Activated T-cell treated with anti-CD3 and anti-CD28 coated beads, Interleukin-2, amount 50 U/mL, for 4 hours (primary cell): ENCODE data around the gene ATP8A2. TPM values are rescaled to one million over a fixed set of nuclear protein-coding genes. Genes with fewer than 3 reads are reported as not detected.

Source experiments
- ATAC-seq, 2 donors: fragments of 200-7000 bp; cut with Tn5 transposase; one replicate each; pipeline ENCODE4 v1.10.0; 2021
- DNase-seq: peaks from one replicate; pipeline ENCODE4 v3.0.0-alpha.2; 2020
- H3K27me3 Mint-ChIP-seq: one replicate; pipeline ENCODE4 v1.8.0; 2021; ENCODE audit warnings: low read depth, mixed read lengths
- H3K36me3 Mint-ChIP-seq: one replicate; pipeline ENCODE4 v1.8.0; 2022; ENCODE audit warnings: mixed read lengths; ENCODE audit not compliant: insufficient read depth
- H3K4me1 Mint-ChIP-seq: one replicate; pipeline ENCODE4 v1.8.0; 2021; ENCODE audit warnings: low read depth, mixed read lengths
- H3K4me3 Mint-ChIP-seq: one replicate; pipeline ENCODE4 v1.8.0; 2021; ENCODE audit warnings: mild to moderate bottlenecking, moderate library complexity, mixed read lengths
- H3K9me3 Mint-ChIP-seq: one replicate; pipeline ENCODE4 v1.8.0; 2021; ENCODE audit warnings: mixed read lengths
- total RNA-seq, 3 donors: library from RNA; stranded (reverse); gene quantifications; one replicate each; pipeline ENCODE4 v1.2.1, GENCODE V29; 2021

ATP8A2 gene
- total RNA-seq, 3 donors from 2014 or later, result 0.22 to 0.56 (median 0.50) TPM

GRCh38 chr13:25729201-25729600, 357.4 kb downstream of the ATP8A2 start:
- DNase-seq, result no peak
- Mint-ChIP-seq H3K4me1 (peaks cover 2% of the 10 kb centered on the region), H3K36me3 (no peaks in the 10 kb centered on the region), H3K9me3 (no peaks in the 10 kb centered on the region), H3K4me3 (no peak overlapping the region), H3K27me3 (peaks cover 8% of the 10 kb centered on the region)
- ATAC-seq, result no peak

DNA sequence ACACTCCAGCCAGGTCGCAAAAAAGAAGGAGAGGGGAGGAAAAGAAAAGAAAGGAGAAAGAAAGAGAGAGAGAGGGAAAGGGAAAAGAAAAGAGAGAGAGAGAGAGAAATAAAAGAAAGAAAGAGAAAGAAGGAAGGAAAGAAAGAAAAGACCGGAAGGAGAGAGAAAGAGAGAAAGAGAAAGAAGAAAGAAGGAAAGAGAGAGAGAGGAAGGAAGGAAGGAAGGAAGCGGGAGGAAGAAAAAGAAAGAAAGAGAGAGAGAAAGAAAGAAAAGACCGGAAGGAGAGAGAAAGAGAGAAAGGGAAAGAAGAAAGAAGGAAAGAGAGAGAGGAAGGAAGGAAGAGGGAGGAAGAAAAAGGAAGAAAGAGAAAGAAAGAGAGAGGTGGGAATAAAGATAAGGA, 359.3 kb downstream of the ATP8A2 start:
- no peaks in the 10 kb centered on the region for H3K9me3 Mint-ChIP-seq

GRCh38 chr13:25731536-25731935, 359.8 kb downstream of the ATP8A2 start:
- no peaks in the 10 kb centered on the region for H3K36me3 Mint-ChIP-seq

More for the DNA sequence above, 359.3 kb downstream of the ATP8A2 start:
- ATAC-seq, result no peak
- Mint-ChIP-seq H3K36me3 (no peaks in the 10 kb centered on the region), H3K4me3 (no peak overlapping the region), H3K27me3 (peaks cover 8% of the 10 kb centered on the region), H3K4me1 (peaks cover 2% of the 10 kb centered on the region)
- DNase-seq, result no peak

DNA sequence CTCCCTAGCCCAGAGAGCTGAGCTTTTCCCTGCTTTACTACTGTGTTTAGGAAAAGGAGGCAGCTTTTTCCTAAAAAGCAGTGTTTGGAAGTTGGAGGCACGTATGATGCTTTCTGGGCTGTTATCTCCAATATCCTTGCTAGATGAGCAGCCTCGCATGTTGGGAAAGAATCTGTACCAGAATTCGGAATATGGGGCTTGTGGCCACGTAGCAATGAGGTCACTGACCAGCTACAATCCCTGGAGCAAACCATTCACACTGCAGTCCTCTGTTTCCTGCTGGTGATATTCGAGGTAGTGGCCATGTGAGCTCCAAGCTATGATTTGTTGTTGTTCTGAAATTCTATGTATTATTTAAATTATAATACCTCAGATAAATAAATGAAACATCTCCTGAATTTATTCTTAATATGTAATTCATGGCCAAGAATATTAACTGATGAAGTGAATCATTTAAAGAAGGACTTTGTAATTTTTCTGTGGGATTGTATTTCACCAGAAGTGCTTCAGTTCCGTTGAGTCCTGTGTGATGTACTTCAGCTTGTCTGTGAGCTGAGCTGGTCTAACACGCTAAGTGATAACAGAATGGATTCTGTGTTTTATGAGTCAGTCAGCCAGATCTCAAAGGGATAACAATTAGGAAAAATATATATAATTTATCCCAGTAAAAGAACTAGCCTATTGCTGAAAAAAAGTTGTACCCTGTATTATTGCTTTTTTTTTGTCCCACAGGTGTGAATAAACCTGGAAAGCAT, 360.5 kb downstream of the ATP8A2 start:
- no peak for ATAC-seq
- no peak for DNase-seq
- Mint-ChIP-seq H3K4me3 (no peak overlapping the region), H3K27me3 (peaks cover 8% of the 10 kb centered on the region), H3K36me3 (no peaks in the 10 kb centered on the region), H3K4me1 (peaks cover 5% of the 10 kb centered on the region), H3K9me3 (no peaks in the 10 kb centered on the region)

More at GRCh38 chr13:25731536-25731935, 359.8 kb downstream of the ATP8A2 start:
- no peak overlapping the region for H3K4me3 Mint-ChIP-seq
- no peak for ATAC-seq
- H3K4me1 Mint-ChIP-seq, result peaks cover 2% of the 10 kb centered on the region
- H3K9me3 Mint-ChIP-seq, result no peaks in the 10 kb centered on the region
- peaks cover 8% of the 10 kb centered on the region for H3K27me3 Mint-ChIP-seq
- no peak for DNase-seq

GRCh38 chr13:25733001-25733491, 361.3 kb downstream of the ATP8A2 start:
- H3K36me3 Mint-ChIP-seq, result no peaks in the 10 kb centered on the region
- no peaks in the 10 kb centered on the region for H3K9me3 Mint-ChIP-seq
- H3K4me3 Mint-ChIP-seq, result no peak overlapping the region

DNA sequence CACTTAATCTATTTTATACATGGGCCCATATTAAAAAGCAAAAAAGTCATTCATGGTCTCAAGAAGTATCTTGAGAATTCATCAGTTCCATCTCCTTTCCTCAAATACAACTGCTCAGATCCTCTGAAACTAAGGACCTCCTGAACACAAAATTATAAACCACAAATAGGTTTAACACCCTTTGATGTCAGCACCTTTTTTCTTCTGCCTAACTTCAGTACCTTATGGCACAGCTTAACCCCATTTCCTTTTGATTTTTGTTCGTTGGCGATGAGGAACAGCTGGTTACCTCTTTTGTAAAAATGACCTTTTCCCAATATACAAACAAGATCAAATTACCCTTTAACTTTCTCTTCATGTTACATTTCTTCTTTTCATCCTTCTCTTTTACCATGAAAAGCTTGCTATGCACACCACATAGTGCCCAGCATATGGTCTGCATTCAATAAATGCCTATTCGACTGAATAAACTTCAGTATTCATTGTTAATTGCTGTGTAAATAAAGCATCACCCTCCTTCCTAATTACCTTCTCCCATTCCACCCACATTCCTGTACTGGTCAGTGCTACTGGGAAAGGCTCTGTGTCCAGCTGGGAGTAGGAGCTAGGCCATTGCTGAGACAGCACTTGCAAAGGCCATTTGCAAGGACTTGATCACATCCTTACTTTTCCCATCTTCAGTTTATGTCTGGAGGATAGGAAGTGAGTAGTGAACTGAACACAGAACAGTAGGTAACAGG, 362.1 kb downstream of the ATP8A2 start:
- DNase-seq (no peak), ATAC-seq (no peak)
- peaks cover 5% of the 10 kb centered on the region for H3K27me3 Mint-ChIP-seq
- no peak overlapping the region for H3K4me3 Mint-ChIP-seq
- no peaks in the 10 kb centered on the region for H3K9me3 Mint-ChIP-seq
- H3K4me1 Mint-ChIP-seq, result peaks cover 10% of the 10 kb centered on the region
- no peaks in the 10 kb centered on the region for H3K36me3 Mint-ChIP-seq

More at GRCh38 chr13:25733001-25733491, 361.3 kb downstream of the ATP8A2 start:
- Mint-ChIP-seq H3K4me1 (peaks cover 5% of the 10 kb centered on the region), H3K27me3 (peaks cover 8% of the 10 kb centered on the region)
- ATAC-seq, result no peak
- DNase-seq, result no peak

- H3K36me3 Mint-ChIP-seq, result no peaks in the 10 kb centered on the region
- DNase-seq (no peak), ATAC-seq (no peak)
- H3K4me1 Mint-ChIP-seq, result peaks cover 10% of the 10 kb centered on the region
- H3K9me3 Mint-ChIP-seq, result no peaks in the 10 kb centered on the region
- H3K4me3 Mint-ChIP-seq, result no peak overlapping the region
- no peaks in the 10 kb centered on the region for H3K27me3 Mint-ChIP-seq
These were observed 366.8 kb downstream of the ATP8A2 start for GRCh38 chr13:25738342-25739196.

DNA sequence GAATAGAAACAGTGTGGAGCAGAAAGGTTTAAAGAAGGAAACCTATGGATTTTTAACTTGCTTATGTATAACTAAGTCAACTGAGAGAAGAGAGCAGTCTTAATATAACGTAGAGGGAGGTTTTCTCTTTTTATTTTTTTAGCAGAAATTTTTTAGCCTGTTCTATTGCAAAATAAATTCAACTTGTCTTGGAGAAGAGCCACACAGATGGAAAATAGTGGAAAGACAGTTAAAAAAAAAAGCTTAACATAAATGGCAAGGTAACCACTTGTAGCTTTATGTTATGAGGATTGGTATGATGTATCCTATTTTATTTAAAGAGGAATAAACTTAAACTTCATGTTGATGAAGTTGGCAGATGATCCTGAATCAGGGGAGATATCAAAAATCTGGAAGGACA, 367.6 kb downstream of the ATP8A2 start:
- DNase-seq (no peak), ATAC-seq (no peak)
- H3K4me1 Mint-ChIP-seq, result peaks cover 8% of the 10 kb centered on the region
- H3K27me3 Mint-ChIP-seq, result no peaks in the 10 kb centered on the region
- H3K4me3 Mint-ChIP-seq, result no peak overlapping the region
- H3K9me3 Mint-ChIP-seq, result no peaks in the 10 kb centered on the region
- H3K36me3 Mint-ChIP-seq, result no peaks in the 10 kb centered on the region

DNA sequence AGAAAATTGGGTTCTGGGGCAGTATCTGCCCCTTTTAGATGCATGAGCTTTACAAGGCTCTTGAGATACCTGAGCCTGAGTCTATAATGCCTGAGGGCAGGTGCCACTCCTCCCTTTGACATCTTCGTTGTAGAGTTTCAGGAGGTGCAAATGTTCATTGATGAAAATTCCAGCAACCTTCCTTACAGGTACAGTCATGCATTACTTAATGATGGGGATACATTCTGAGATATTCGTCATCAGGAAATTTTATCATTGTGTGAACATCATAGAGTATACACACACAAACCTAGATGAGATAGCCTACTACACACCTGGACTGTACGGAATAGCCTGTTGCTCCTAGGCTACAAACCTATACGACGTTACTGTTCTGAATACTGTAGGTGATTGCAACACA, 370.0 kb downstream of the ATP8A2 start:
- H3K27me3 Mint-ChIP-seq, result no peaks in the 10 kb centered on the region
- no peaks in the 10 kb centered on the region for H3K9me3 Mint-ChIP-seq
- H3K36me3 Mint-ChIP-seq, result no peaks in the 10 kb centered on the region
- DNase-seq, result no peak
- ATAC-seq, result no peak
- H3K4me3 Mint-ChIP-seq, result no peak overlapping the region
- peaks cover 6% of the 10 kb centered on the region for H3K4me1 Mint-ChIP-seq

DNA sequence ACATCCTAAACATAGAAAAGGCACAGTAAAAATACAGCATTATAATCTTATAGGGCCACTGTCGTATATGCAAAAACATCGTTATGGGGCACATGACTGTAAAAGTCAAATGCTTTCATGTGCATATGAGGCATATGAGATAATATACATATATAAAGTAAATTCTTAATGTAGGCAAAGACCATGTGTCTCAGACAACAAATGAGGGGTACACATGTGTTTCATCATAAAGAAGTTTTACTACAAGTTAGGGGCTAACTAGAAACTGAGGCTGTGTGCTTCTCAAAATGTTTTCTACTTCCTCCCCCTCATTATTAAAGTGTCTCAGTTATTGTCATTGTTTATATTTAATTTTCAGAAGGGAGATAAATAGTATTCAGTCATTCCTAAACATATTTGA, 370.4 kb downstream of the ATP8A2 start:
- Mint-ChIP-seq H3K4me1 (peaks cover 5% of the 10 kb centered on the region), H3K36me3 (no peaks in the 10 kb centered on the region)
- no peak for ATAC-seq

GRCh38 chr13:25743421-25743820, 371.6 kb downstream of the ATP8A2 start:
- no peak overlapping the region for H3K4me3 Mint-ChIP-seq

More for the DNA sequence above, 370.4 kb downstream of the ATP8A2 start:
- no peak overlapping the region for H3K4me3 Mint-ChIP-seq
- no peaks in the 10 kb centered on the region for H3K27me3 Mint-ChIP-seq
- no peak for DNase-seq
- no peaks in the 10 kb centered on the region for H3K9me3 Mint-ChIP-seq

DNA sequence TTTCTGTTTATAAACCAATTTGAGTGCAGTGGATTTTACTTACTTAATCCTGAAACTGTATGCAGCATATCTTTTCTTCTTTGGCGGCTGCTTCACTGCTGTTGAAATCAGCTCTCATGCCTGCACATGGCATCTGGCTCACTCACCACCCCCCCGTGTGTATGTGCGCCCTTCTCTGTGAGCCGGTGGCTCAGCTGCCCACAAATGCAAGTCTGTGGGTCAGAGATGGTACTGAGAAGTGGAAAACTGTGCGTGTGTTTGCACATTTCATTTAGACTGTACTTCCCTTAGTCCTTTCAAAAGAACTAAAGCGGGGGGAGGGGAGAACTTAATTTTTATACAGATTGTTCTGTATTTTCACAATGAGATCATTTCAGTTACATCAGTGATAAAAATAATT, 372.4 kb downstream of the ATP8A2 start:
- Mint-ChIP-seq H3K4me1 (no peaks in the 10 kb centered on the region), H3K4me3 (no peak overlapping the region), H3K9me3 (no peaks in the 10 kb centered on the region), H3K27me3 (no peaks in the 10 kb centered on the region), H3K36me3 (no peaks in the 10 kb centered on the region)
- no peak for ATAC-seq
- DNase-seq, result no peak

More at GRCh38 chr13:25743421-25743820, 371.6 kb downstream of the ATP8A2 start:
- no peak for ATAC-seq
- H3K27me3 Mint-ChIP-seq, result no peaks in the 10 kb centered on the region
- H3K9me3 Mint-ChIP-seq, result no peaks in the 10 kb centered on the region
- H3K4me1 Mint-ChIP-seq, result peaks cover 1% of the 10 kb centered on the region
- H3K36me3 Mint-ChIP-seq, result no peaks in the 10 kb centered on the region
- no peak for DNase-seq

DNA sequence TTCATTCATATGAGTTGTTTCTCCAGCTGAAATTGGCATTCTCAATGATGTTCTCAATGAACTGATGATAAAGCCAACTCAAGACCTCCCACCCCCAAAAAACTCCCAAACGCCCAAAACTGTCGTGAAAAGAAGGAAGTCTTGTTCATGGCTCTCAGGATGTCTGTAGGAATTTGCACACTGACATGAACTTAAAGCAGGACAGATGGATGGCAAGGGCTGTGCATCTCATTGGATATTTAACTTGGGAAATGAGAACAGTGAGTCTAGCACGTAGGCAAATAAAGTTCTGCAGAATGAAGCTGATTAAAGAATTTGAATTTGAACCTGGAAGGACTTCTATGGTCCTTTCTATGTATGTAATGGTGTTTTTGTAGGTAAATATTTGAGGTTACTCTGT, 374.4 kb downstream of the ATP8A2 start:
- no peaks in the 10 kb centered on the region for H3K36me3 Mint-ChIP-seq
- ATAC-seq (no peak), DNase-seq (no peak)
- H3K27me3 Mint-ChIP-seq, result no peaks in the 10 kb centered on the region
- H3K9me3 Mint-ChIP-seq, result no peaks in the 10 kb centered on the region
- H3K4me3 Mint-ChIP-seq, result no peak overlapping the region
- no peaks in the 10 kb centered on the region for H3K4me1 Mint-ChIP-seq

DNA sequence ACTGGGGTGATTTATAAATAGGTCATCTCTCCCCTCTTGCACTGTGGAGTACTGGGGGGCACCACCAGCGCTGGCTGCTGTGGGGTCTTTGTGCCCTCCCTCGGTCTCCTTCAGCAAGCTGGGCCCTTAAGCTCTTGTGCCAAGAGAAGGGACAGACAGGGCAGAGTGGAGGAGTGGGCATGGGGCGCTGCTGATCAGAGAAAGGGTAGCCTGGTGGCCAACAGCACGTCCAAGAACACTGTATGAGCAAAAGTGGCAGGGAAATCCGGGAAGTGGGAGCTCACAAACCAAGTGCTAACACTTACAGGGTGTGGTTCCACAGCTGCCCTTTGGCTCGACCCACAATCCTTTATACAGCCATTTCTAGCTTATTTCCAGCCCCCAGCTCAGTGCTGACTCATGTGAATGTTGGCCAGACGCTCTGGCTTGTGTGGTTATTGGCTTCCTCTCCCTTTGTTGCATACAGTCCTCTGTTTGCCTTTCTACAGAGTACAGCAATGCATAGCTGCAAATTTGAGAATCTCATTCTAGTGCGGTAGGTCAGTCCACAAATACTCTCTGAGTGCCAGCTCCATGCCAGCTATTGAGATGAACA, 381.3 kb downstream of the ATP8A2 start:
- DNase-seq, result no peak
- no peaks in the 10 kb centered on the region for H3K9me3 Mint-ChIP-seq
- no peak overlapping the region for H3K4me3 Mint-ChIP-seq
- H3K27me3 Mint-ChIP-seq, result no peaks in the 10 kb centered on the region
- no peak for ATAC-seq
- no peaks in the 10 kb centered on the region for H3K36me3 Mint-ChIP-seq
- peaks cover 5% of the 10 kb centered on the region for H3K4me1 Mint-ChIP-seq
